Urinary bladder (tissue), 2 donors: ENCODE measurements around the gene CCM2L. TPM values are rescaled to one million over a fixed set of nuclear protein-coding genes. Genes with fewer than 3 reads are reported as not detected.

ENCODE experiments used
- polyA plus RNA-seq: library from polyadenylated mRNA; stranded (reverse); fragments of 200-250 nt; gene quantifications from one replicate; pipeline ENCODE4 v1.2.3, GENCODE V29; 2013
- small RNA-seq: library from RNA; depleted of rRNA; stranded (forward); fragments of <200 nt; gene quantifications from one replicate; pipeline ENCODE3, GENCODE V24; 2014
- total RNA-seq: library from RNA; depleted of rRNA; stranded (reverse); fragments of >200 nt; gene quantifications from one replicate; pipeline ENCODE4 v1.2.3, GENCODE V29; 2014
- donor health status: healthy.

The CCM2L gene
- total and polyA plus RNA-seq, 2 donors: 5.8 to 9.3 TPM

Small RNA genes within 50 kb of the gene (small RNA-seq; reads per million reads assigned to genes)
- gene RNA5SP481: 0.12 reads per million
- not detected for gene RNA5SP482

Other genes starting within 250 kb of the CCM2L start
- 1.7 TPM for gene MYLK2, start 191.1 kb upstream of the CCM2L start, total RNA-seq
- not detected for gene MYLK2, start 191.1 kb upstream of the CCM2L start, polyA plus RNA-seq
- gene FOXS1, start 164.8 kb upstream of the CCM2L start, total RNA-seq: 4.7 TPM
- 1.7 TPM for gene FOXS1, start 164.8 kb upstream of the CCM2L start, polyA plus RNA-seq
- 1.4 TPM for gene DUSP15, start 139.9 kb upstream of the CCM2L start, total RNA-seq
- gene DUSP15, start 139.9 kb upstream of the CCM2L start, polyA plus RNA-seq: 4.0 TPM
- gene TTLL9, start 139.8 kb upstream of the CCM2L start, total RNA-seq: 0.26 TPM
- 0.20 TPM for gene TTLL9, start 139.8 kb upstream of the CCM2L start, polyA plus RNA-seq
- gene PDRG1, start 58.4 kb upstream of the CCM2L start, total RNA-seq: 2.9 TPM
- gene PDRG1, start 58.4 kb upstream of the CCM2L start, polyA plus RNA-seq: 14.0 TPM
- gene XKR7, start 42.3 kb upstream of the CCM2L start, total RNA-seq: 0.05 TPM
- gene XKR7, start 42.3 kb upstream of the CCM2L start, polyA plus RNA-seq: 0.03 TPM
- 8.3 TPM for gene HCK, start 41.8 kb downstream of the CCM2L start, total RNA-seq
- 12.2 TPM for gene HCK, start 41.8 kb downstream of the CCM2L start, polyA plus RNA-seq
- gene TM9SF4, start 99.3 kb downstream of the CCM2L start, total RNA-seq: 23.2 TPM
- gene TM9SF4, start 99.3 kb downstream of the CCM2L start, polyA plus RNA-seq: 36.3 TPM
- 3.0 TPM for gene PLAGL2, start 197.3 kb downstream of the CCM2L start, total RNA-seq
- gene PLAGL2, start 197.3 kb downstream of the CCM2L start, polyA plus RNA-seq: 5.1 TPM
- 34.7 TPM for gene POFUT1, start 197.4 kb downstream of the CCM2L start, total RNA-seq
- gene POFUT1, start 197.4 kb downstream of the CCM2L start, polyA plus RNA-seq: 28.4 TPM